Neutrophil (primary cell): ENCODE measurements around the gene EHD3.

Experiments
- H3K27ac ChIP-seq: fragments of 200-600 bp; sonication (generic); 2 replicates; pipeline ENCODE4 v1.5.1; 2016; ENCODE audit warnings: mild to moderate bottlenecking, moderate library complexity
- H3K27me3 ChIP-seq: fragments of 200-600 bp; sonication (generic); 2 replicates; pipeline ENCODE4 v1.6.0; 2016; ENCODE audit warnings: mild to moderate bottlenecking
- H3K36me3 ChIP-seq: fragments of 200-600 bp; sonication (generic); 2 replicates; pipeline ENCODE4 v1.5.1; 2017
- H3K4me1 ChIP-seq, 2 experiments: fragments of 200-600 bp in 1 of 2; sonication (generic) in 1 of 2; 1 replicate in 1 of 2; 2 replicates in 1 of 2; pipeline versions ENCODE4 v1.5.1 to v1.6.1; 2013 to 2016; ENCODE audit warnings: low read depth in 1 of 2, low read length in 1 of 2, mild to moderate bottlenecking in 1 of 2, moderate library complexity in 1 of 2; ENCODE audit not compliant: control insufficient read depth in 1 of 2, insufficient read depth in 1 of 2
- H3K4me3 ChIP-seq, 2 experiments: fragments of 200-600 bp in 1 of 2; sonication (generic) in 1 of 2; 1 replicate in 1 of 2; 2 replicates in 1 of 2; pipeline ENCODE4 v1.5.1; 2013 to 2016; ENCODE audit warnings: low read depth in 1 of 2, low read length in 1 of 2, mild to moderate bottlenecking in 1 of 2, moderate library complexity in 1 of 2
- H3K9me3 ChIP-seq: fragments of 200-600 bp; sonication (generic); 2 replicates; pipeline ENCODE4 v1.5.1; 2016
- TF ChIP-seq, protein P1 (sequence below): fragments of 200-600 bp; sonication (generic); IDR thresholded peaks from 2 replicates; pipeline ENCODE4 v1.5.1; 2016; ENCODE audit warnings: antibody characterized with exemption

The EHD3 gene

DNA sequence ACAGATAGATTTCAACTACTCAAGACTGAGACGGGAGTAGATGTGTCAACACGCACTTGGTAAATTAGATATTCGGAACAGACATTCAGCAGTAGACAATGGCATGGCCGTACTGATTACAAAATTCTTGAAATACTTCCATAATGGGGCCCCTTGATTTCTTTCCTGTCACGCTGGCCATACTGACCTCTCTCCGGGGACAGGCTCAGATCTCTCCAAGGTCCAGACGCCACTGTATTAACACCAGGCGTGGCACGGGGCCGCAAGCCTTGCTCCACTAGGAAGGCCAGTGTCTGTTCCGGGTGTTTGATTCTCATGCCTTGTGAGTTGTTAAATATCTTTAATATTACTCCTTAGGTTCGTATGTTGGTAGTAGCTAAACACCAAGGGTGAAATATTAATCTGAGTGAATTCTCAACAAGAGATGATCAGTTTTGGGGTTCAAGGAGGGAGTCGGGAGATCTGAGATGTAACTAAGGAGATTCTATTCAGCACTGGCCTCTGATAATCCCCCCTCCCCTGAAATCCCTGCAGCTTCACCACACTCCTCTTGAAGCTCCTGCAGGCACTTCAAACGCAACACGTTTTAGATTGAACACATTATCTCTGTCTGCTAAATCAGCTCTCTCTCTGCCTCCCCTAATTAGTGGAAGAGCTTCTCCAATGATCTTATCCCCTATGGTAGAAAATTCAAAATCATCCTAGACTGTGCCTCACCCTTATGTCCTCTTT, 2.2 kb upstream of the EHD3 start:
- H3K36me3 ChIP-seq, result no peaks in the 10 kb centered on the region
- peaks cover 17% of the 10 kb centered on the region for H3K27me3 ChIP-seq
- no peaks in the 10 kb centered on the region for H3K9me3 ChIP-seq
- H3K4me3 ChIP-seq, result no peak overlapping the region
- no peak overlapping the region for H3K27ac ChIP-seq
- TF ChIP-seq, protein P1, sequence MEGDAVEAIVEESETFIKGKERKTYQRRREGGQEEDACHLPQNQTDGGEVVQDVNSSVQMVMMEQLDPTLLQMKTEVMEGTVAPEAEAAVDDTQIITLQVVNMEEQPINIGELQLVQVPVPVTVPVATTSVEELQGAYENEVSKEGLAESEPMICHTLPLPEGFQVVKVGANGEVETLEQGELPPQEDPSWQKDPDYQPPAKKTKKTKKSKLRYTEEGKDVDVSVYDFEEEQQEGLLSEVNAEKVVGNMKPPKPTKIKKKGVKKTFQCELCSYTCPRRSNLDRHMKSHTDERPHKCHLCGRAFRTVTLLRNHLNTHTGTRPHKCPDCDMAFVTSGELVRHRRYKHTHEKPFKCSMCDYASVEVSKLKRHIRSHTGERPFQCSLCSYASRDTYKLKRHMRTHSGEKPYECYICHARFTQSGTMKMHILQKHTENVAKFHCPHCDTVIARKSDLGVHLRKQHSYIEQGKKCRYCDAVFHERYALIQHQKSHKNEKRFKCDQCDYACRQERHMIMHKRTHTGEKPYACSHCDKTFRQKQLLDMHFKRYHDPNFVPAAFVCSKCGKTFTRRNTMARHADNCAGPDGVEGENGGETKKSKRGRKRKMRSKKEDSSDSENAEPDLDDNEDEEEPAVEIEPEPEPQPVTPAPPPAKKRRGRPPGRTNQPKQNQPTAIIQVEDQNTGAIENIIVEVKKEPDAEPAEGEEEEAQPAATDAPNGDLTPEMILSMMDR, result no peak
- peaks cover 5 to 15% of the 10 kb centered on the region in 2 experiments for H3K4me1 ChIP-seq

DNA sequence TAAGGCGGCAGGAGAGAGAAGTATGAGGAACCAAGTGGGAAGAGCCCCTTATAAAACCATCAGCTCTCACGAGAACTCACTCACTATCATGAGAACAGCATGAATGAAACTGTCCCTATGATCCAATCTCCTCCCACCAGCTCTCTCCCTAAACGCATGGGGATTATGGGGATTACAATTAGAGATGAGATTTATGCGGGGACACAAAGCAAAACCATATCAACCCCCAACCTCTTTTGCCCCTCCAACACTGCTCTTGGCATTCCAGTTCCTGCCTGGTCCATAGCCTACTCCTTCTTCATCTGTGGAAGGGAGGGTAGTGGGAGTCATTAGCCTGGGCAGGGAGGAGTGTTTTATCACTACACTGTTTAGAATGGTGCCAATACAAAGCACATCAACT, 1.4 kb upstream of the EHD3 start:
- H3K27ac ChIP-seq, result no peak overlapping the region
- H3K4me3 ChIP-seq, result no peak overlapping the region
- peaks cover 5 to 15% of the 10 kb centered on the region in 2 experiments for H3K4me1 ChIP-seq
- H3K9me3 ChIP-seq, result no peaks in the 10 kb centered on the region
- TF ChIP-seq, protein P1, result no peak
- H3K36me3 ChIP-seq, result no peaks in the 10 kb centered on the region
- H3K27me3 ChIP-seq, result peaks cover 17% of the 10 kb centered on the region

DNA sequence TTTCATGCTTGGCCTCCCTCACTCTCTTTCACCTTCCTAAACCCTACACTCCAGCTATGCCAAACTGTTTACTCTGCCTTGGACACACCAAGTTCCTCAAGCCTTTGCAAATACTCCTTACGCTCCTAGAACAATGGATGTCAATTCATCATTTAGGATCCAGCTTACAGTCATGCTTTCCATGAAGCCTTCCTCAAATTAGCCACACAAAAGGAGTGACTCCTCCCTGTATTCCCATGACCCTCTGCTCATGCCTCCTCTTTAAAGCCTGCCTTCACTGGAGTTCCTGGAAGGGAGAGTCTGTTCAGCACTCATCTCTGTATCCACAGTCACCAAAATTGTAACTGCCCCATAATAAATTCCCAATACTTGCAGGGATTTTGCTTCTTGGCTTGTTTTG, 721 bp upstream of the EHD3 start:
- Histone ChIP-seq H3K27ac (no peak overlapping the region), H3K9me3 (no peaks in the 10 kb centered on the region), H3K27me3 (peaks cover 17% of the 10 kb centered on the region), H3K4me1 (peaks cover 5 to 15% of the 10 kb centered on the region in 2 experiments), H3K36me3 (no peaks in the 10 kb centered on the region), H3K4me3 (peak overlapping the region in 1 of 2 experiments; percentile 46)
- TF ChIP-seq, protein P1, result no peak

DNA sequence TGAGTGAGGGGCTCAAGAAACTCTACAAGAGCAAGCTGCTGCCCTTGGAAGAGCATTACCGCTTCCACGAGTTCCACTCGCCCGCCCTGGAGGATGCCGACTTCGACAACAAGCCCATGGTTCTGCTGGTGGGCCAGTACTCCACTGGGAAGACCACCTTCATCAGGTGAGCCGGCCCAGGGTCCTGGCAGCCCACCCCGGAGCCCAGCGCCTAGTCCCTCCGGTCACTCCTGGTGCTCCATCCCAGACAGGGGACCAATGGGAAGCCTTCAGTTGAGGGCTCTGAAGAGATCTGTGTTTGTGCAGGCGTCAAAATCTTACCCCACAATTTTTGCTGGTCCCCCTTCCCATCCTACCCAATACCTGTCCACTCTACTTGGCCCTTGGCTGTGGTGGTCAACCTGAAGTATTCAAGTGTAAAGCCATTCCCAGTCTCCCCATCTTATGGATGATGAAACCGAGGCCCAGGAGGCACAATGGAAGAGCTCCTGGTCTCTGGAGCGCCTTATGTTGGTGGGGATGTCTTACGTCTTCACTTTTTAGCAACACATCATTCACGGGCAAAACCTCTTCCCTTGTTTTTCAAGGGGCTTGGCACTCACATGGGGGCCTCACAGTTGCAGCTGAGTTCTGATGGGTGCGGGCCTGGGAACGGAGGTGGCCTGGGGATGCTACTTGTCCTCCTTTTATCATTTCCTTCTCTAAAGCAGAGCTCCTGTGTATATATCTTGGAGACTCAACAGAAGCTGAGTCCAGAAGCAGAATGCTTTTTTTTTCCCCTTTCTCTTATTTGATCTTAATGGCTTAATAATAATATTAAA, 941 bp downstream of the EHD3 start:
- H3K9me3 ChIP-seq, result no peaks in the 10 kb centered on the region
- H3K27ac ChIP-seq, result no peak overlapping the region
- H3K4me3 ChIP-seq, result peak overlapping the region in 1 of 2 experiments; percentile 67
- no peaks in the 10 kb centered on the region for H3K36me3 ChIP-seq
- H3K4me1 ChIP-seq, result peaks cover 5 to 15% of the 10 kb centered on the region in 2 experiments
- H3K27me3 ChIP-seq, result peaks cover 17% of the 10 kb centered on the region
- TF ChIP-seq, protein P1, result no peak

DNA sequence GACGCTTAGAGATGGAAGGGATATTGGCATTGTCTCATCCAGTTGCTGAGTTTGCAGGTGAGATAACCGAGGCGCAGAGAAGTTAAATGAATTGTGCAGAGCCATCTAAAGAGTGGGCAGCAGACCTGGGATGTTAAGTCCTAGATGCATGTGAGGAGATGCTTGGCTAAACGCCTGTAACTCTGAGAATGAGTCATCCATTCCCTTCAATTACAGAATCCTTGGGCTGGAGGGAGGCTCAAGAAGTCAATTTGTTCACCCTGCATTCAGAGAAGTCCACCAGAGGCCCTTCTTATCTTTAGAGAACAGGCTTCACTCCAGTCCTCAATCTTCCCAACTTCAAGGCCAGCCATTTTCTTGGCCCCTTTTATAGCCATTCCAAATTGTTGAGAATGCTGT, 1.6 kb downstream of the EHD3 start:
- H3K9me3 ChIP-seq, result no peaks in the 10 kb centered on the region
- H3K4me1 ChIP-seq, result peaks cover 5 to 15% of the 10 kb centered on the region in 2 experiments
- TF ChIP-seq, protein P1, result no peak
- no peaks in the 10 kb centered on the region for H3K36me3 ChIP-seq
- no peak overlapping the region for H3K27ac ChIP-seq
- peaks cover 17% of the 10 kb centered on the region for H3K27me3 ChIP-seq
- no peak overlapping the region for H3K4me3 ChIP-seq
